PC-3 (cell line): ENCODE data around the gene DNER.

ENCODE experiments used
- CTCF ChIP-seq: fragments of 300-600 bp; sonication (generic); conservative IDR thresholded peaks from 2 replicates; pipeline ENCODE4 v1.5.1; 2017; ENCODE audit warnings: antibody characterized with exemption, low read depth, mild to moderate bottlenecking, low read length
- EZH2 ChIP-seq: fragments of 300-600 bp; sonication (generic); IDR thresholded peaks from one replicate; pipeline ENCODE4 v1.6.1; 2017; ENCODE audit warnings: antibody characterized with exemption, mild to moderate bottlenecking, low read length; ENCODE audit not compliant: unreplicated experiment
- EZH2phosphoT487 ChIP-seq: fragments of 300-600 bp; sonication (generic); IDR thresholded peaks from 2 replicates; pipeline ENCODE4 v1.6.1; 2018; ENCODE audit warnings: mild to moderate bottlenecking, antibody characterized with exemption, low read length, borderline replicate concordance

- TF ChIP-seq CTCF (no peak), EZH2 (no peak), EZH2phosphoT487 (no peak)
Measured at GRCh38 chr2:229501051-229501794, 213.1 kb downstream of the DNER start.
